Lower leg skin (tissue), 3 donors: ENCODE measurements around the gene C1QTNF1.

Experiments
- POLR2A ChIP-seq, 2 donors: fragments of 450-650 bp; IDR thresholded peaks; one replicate each; pipeline ENCODE4 v1.6.1; 2016 to 2017; ENCODE audit warnings: antibody characterized with exemption in 2 of 2, mild to moderate bottlenecking in 1 of 2, moderate library complexity in 1 of 2
- TF ChIP-seq, protein P1 (sequence below), 3 donors: fragments of 450-650 bp; IDR thresholded peaks; one replicate each; pipeline ENCODE4 v1.5.1; 2016; ENCODE audit warnings: antibody characterized with exemption in 3 of 3, mild to moderate bottlenecking in 3 of 3, moderate library complexity in 2 of 3

DNA sequence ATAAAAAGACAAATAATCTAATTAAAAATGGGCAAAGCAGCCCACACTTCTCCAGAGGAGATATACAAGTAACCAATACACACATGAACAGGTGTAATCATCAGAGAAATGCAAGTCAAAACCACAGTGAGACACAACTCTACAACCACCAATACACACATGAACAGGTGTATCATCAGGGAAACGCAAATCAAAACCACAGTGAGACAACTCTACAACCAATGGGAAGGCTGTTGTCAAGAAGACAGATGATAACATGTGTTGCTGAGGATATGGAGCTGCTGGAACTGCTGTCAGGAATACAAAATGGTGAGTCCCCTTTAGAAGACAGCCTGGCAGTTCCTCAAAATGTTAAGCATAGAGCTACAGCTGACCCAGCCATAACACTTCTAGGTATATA lies 28.2 kb downstream of the C1QTNF1 start:
- TF ChIP-seq, protein P1, sequence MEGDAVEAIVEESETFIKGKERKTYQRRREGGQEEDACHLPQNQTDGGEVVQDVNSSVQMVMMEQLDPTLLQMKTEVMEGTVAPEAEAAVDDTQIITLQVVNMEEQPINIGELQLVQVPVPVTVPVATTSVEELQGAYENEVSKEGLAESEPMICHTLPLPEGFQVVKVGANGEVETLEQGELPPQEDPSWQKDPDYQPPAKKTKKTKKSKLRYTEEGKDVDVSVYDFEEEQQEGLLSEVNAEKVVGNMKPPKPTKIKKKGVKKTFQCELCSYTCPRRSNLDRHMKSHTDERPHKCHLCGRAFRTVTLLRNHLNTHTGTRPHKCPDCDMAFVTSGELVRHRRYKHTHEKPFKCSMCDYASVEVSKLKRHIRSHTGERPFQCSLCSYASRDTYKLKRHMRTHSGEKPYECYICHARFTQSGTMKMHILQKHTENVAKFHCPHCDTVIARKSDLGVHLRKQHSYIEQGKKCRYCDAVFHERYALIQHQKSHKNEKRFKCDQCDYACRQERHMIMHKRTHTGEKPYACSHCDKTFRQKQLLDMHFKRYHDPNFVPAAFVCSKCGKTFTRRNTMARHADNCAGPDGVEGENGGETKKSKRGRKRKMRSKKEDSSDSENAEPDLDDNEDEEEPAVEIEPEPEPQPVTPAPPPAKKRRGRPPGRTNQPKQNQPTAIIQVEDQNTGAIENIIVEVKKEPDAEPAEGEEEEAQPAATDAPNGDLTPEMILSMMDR (IDR thresholded peaks at IDR 0.05), result no peak
- TF ChIP-seq POLR2A (IDR thresholded peaks at IDR 0.05), result no peak
